ENCODE measurements around the gene MAPK1.
"Not testable (repeated sequence)": the region's sequence is repeated elsewhere in the genome, so short reads cannot be mapped to it uniquely, and the experiment has no call there.

MAPK1 gene

DNA sequence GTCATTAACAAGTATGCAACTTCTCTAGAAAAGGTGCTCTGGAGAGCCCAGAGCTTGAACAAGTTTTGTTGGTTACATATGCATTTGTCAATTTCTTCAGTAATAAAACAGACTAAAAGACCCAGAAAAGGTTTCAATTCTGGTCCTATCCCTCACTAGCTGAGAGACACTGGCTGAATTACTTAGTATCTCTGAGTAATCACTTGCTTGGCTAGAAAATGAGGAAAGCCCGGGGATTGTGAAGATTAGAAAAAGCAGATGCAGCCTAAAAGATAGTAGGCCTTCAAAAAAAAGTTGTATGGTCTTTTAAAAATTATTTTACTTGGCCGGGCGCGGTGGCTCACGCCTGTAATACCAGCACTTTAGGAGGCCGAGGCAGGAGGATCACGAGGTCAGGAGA, 41.2 kb downstream of the MAPK1 start:
- H4K20me1 ChIP-seq (ENCODE audit: insufficient read depth, low read length), result peaks cover 96% of the 10 kb centered on the region
- no peak overlapping the region for H3K27ac ChIP-seq (ENCODE audit: low read length)
- H3K9ac ChIP-seq (ENCODE audit: low read length), result no peak overlapping the region
- H3K4me2 ChIP-seq (ENCODE audit: low read length), result no peak overlapping the region
- peaks cover 99% of the 10 kb centered on the region for H3K79me2 ChIP-seq (ENCODE audit: low read length)
- H3K4me1 ChIP-seq (ENCODE audit: low read length), result no peaks in the 10 kb centered on the region
- H3K27me3 ChIP-seq (ENCODE audit: low read depth, low read length), result no peaks in the 10 kb centered on the region
- H3K9me3 ChIP-seq (ENCODE audit: insufficient read depth, low read length), result no peaks in the 10 kb centered on the region
- no peak overlapping the region for H2AFZ ChIP-seq (ENCODE audit: low read depth, low read length)
- H3K4me3 ChIP-seq (ENCODE audit: low read length), result no peak overlapping the region
- TF ChIP-seq EZH2phosphoT487 (IDR thresholded peaks at IDR 0.05; ENCODE audit: low read depth) (no peak), CTCF (IDR thresholded peaks at IDR 0.05; ENCODE audit: low read depth, low read length) (no peak)
- H3K36me3 ChIP-seq (replicated peaks; ENCODE audit: low read depth, low read length), result no peaks in the 10 kb centered on the region

- not testable (repeated sequence) for H3K9ac ChIP-seq (ENCODE audit: low read length); H3K4me3 ChIP-seq (ENCODE audit: low read length); H3K27me3 ChIP-seq (ENCODE audit: low read depth, low read length); H3K4me2 ChIP-seq (ENCODE audit: low read length); H3K9me3 ChIP-seq (ENCODE audit: insufficient read depth, low read length); H3K36me3 ChIP-seq (replicated peaks; ENCODE audit: low read depth, low read length); H3K27ac ChIP-seq (ENCODE audit: low read length); H3K4me1 ChIP-seq (ENCODE audit: low read length); H2AFZ ChIP-seq (ENCODE audit: low read depth, low read length)
- peaks cover 93% of the 10 kb centered on the region for H4K20me1 ChIP-seq (ENCODE audit: insufficient read depth, low read length)
- H3K79me2 ChIP-seq (ENCODE audit: low read length), result peaks cover 98% of the 10 kb centered on the region
These were observed 42.5 kb downstream of the MAPK1 start for GRCh38 chr22:21824962-21825361.

GRCh38 chr22:21824445-21824912, 43.0 kb downstream of the MAPK1 start:
- peaks cover 96% of the 10 kb centered on the region for H3K79me2 ChIP-seq (ENCODE audit: low read length)
- H3K9ac ChIP-seq (ENCODE audit: low read length), result no peak overlapping the region
- no peaks in the 10 kb centered on the region for H3K4me1 ChIP-seq (ENCODE audit: low read length)
- no peak overlapping the region for H3K4me2 ChIP-seq (ENCODE audit: low read length)
- H2AFZ ChIP-seq (ENCODE audit: low read depth, low read length), result no peak overlapping the region
- H3K27ac ChIP-seq (ENCODE audit: low read length), result no peak overlapping the region
- no peaks in the 10 kb centered on the region for H3K27me3 ChIP-seq (ENCODE audit: low read depth, low read length)
- H3K36me3 ChIP-seq (replicated peaks; ENCODE audit: low read depth, low read length), result no peaks in the 10 kb centered on the region
- no peak overlapping the region for H3K4me3 ChIP-seq (ENCODE audit: low read length)
- H3K9me3 ChIP-seq (ENCODE audit: insufficient read depth, low read length), result no peaks in the 10 kb centered on the region
- TF ChIP-seq CTCF (IDR thresholded peaks at IDR 0.05; ENCODE audit: low read depth, low read length) (no peak), EZH2phosphoT487 (IDR thresholded peaks at IDR 0.05; ENCODE audit: low read depth) (no peak)
- H4K20me1 ChIP-seq (ENCODE audit: insufficient read depth, low read length), result peaks cover 93% of the 10 kb centered on the region

DNA sequence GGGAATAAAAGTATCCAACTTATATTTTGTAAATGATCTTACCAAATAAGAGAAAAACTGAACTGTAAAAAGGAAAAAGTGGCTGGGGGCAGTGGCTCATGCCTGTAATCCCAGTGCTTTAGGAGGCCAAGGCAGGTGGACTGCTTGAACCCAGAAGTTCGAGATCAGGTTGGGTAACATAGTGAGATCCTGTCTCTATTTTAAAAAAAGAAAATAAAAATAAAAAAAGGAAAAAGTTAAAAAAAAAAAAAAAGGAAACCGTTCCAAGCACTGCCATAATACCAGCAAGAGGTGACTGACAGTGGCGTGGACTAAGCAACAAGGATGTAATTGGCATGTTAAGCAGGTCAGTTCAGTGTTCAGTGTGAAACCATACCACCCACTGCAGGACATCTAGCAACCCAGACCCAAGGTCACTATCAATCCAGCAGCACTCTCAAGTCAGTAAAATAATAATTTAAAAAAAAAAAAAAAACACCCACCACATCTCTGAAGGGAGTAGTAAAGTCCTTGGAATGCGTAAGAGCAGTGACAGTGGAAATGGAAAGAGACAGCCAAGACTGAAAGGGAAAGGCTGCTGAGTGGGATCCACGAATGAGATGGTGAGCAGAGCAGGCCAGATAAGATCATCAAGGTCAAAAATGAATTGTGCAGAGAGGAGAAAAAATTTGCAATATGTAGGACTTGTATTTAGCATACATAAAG, 43.6 kb downstream of the MAPK1 start:
- Histone ChIP-seq H3K9me3 (ENCODE audit: insufficient read depth, low read length) (no peaks in the 10 kb centered on the region), H3K9ac (ENCODE audit: low read length) (no peak overlapping the region), H3K27me3 (ENCODE audit: low read depth, low read length) (no peaks in the 10 kb centered on the region), H3K27ac (ENCODE audit: low read length) (no peak overlapping the region), H3K4me1 (ENCODE audit: low read length) (no peaks in the 10 kb centered on the region), H3K4me3 (ENCODE audit: low read length) (no peak overlapping the region), H3K4me2 (ENCODE audit: low read length) (no peak overlapping the region), H2AFZ (ENCODE audit: low read depth, low read length) (no peak overlapping the region), H4K20me1 (ENCODE audit: insufficient read depth, low read length) (peaks cover 93% of the 10 kb centered on the region), H3K79me2 (ENCODE audit: low read length) (peaks cover 96% of the 10 kb centered on the region), H3K36me3 (replicated peaks; ENCODE audit: low read depth, low read length) (no peaks in the 10 kb centered on the region)
- TF ChIP-seq CTCF (IDR thresholded peaks at IDR 0.05; ENCODE audit: low read depth, low read length), result no peak
- TF ChIP-seq EZH2phosphoT487 (IDR thresholded peaks at IDR 0.05; ENCODE audit: low read depth), result no peak
